ENCODE data around the gene FPGS. TPM values are rescaled to one million over a fixed set of nuclear protein-coding genes. Genes with fewer than 3 reads are reported as not detected.

FPGS gene
- total and polyA plus RNA-seq, 4 donors = 42.5 to 115 (median 93.6) TPM

- ATAC-seq (ENCODE audit: insufficient read depth, low FRiP score) (no peak), DNase-seq (no peak)
- no peak for TF ChIP-seq CTCF (IDR thresholded peaks at IDR 0.05; ENCODE audit: control extremely low read depth, extremely low read depth)
- peaks cover 14 to 42% (median 35%) of the 10 kb centered on the region in 4 donors for H3K36me3 ChIP-seq (ENCODE audit: control insufficient read depth in 4 of 4, insufficient read depth in 4 of 4, low read length in 4 of 4)
- H3K4me1 ChIP-seq (ENCODE audit: control insufficient read depth in 5 of 5, insufficient read depth in 5 of 5, low read length in 5 of 5) = peaks cover 0 to 10% (median 3%) of the 10 kb centered on the region in 5 donors
- 1 to 2% methylated on average over 12 of the region's 12 CpGs for WGBS, 2 donors
- peak overlapping the region; percentile 91 to 96 for H3K27ac ChIP-seq (ENCODE audit: low read depth in 1 of 2, low read length in 1 of 2)
- H3K4me3 ChIP-seq = peak overlapping the region; percentile 88
- H3K27me3 ChIP-seq (ENCODE audit: control insufficient read depth in 3 of 3, insufficient read depth in 3 of 3, low read length in 2 of 3) = no peaks in the 10 kb centered on the region
- H3K9ac ChIP-seq (ENCODE audit: insufficient read depth in 1 of 2, low read length in 2 of 2) = no peak overlapping the region
- no peaks in the 10 kb centered on the region for H3K9me3 ChIP-seq (ENCODE audit: control insufficient read depth in 4 of 4, insufficient read depth in 3 of 4, low read length in 3 of 4)
These were observed 15.9 kb upstream of the FPGS start for GRCh38 chr9:127786773-127787104.

- TF ChIP-seq CTCF (IDR thresholded peaks at IDR 0.05; ENCODE audit: control extremely low read depth, extremely low read depth) = no peak
- H3K9ac ChIP-seq (ENCODE audit: insufficient read depth in 1 of 2, low read length in 2 of 2) = no peak overlapping the region
These were observed 14.2 kb upstream of the FPGS start for GRCh38 chr9:127788337-127789011.

GRCh38 chr9:127789179-127789578 is 13.5 kb upstream of the FPGS start:
- Histone ChIP-seq H3K9ac (ENCODE audit: insufficient read depth in 1 of 2, low read length in 2 of 2) (no peak overlapping the region), H3K4me3 (no peak overlapping the region), H3K9me3 (ENCODE audit: control insufficient read depth in 4 of 4, insufficient read depth in 3 of 4, low read length in 3 of 4) (no peaks in the 10 kb centered on the region), H3K27ac (ENCODE audit: low read depth in 1 of 2, low read length in 1 of 2) (no peak overlapping the region), H3K27me3 (ENCODE audit: control insufficient read depth in 3 of 3, insufficient read depth in 3 of 3, low read length in 2 of 3) (no peaks in the 10 kb centered on the region), H3K36me3 (ENCODE audit: control insufficient read depth in 4 of 4, insufficient read depth in 4 of 4, low read length in 4 of 4) (peaks cover 14 to 45% (median 35%) of the 10 kb centered on the region in 4 donors), H3K4me1 (ENCODE audit: control insufficient read depth in 5 of 5, insufficient read depth in 5 of 5, low read length in 5 of 5) (peaks cover 0 to 12% (median 6%) of the 10 kb centered on the region in 5 donors)
- WGBS, 2 donors = 91 to 92% methylated on average over 25 of the region's 25 CpGs
- ATAC-seq (ENCODE audit: insufficient read depth, low FRiP score) (no peak), DNase-seq (no peak)
- no peak for TF ChIP-seq CTCF (IDR thresholded peaks at IDR 0.05; ENCODE audit: control extremely low read depth, extremely low read depth)

More at GRCh38 chr9:127788337-127789011, 14.2 kb upstream of the FPGS start:
- Histone ChIP-seq H3K9me3 (ENCODE audit: control insufficient read depth in 4 of 4, insufficient read depth in 3 of 4, low read length in 3 of 4) (no peaks in the 10 kb centered on the region), H3K27ac (ENCODE audit: low read depth in 1 of 2, low read length in 1 of 2) (no peak overlapping the region), H3K4me3 (no peak overlapping the region), H3K4me1 (ENCODE audit: control insufficient read depth in 5 of 5, insufficient read depth in 5 of 5, low read length in 5 of 5) (peaks cover 0 to 12% (median 6%) of the 10 kb centered on the region in 5 donors), H3K27me3 (ENCODE audit: control insufficient read depth in 3 of 3, insufficient read depth in 3 of 3, low read length in 2 of 3) (no peaks in the 10 kb centered on the region), H3K36me3 (ENCODE audit: control insufficient read depth in 4 of 4, insufficient read depth in 4 of 4, low read length in 4 of 4) (peaks cover 14 to 45% (median 35%) of the 10 kb centered on the region in 4 donors)
- ATAC-seq (ENCODE audit: insufficient read depth, low FRiP score) (no peak), DNase-seq (no peak)
- 91 to 94% methylated on average over 26 of the region's 26 CpGs for WGBS, 2 donors

Measured in lung (tissue), 12 donors.